ENCODE data around the gene DPYSL3.

DPYSL3 gene

GRCh38 chr5:147432323-147432722 lies 77.5 kb downstream of the DPYSL3 start:
- no peak for TF ChIP-seq CTCF (IDR thresholded peaks at IDR 0.05; ENCODE audit: control extremely low read depth, extremely low read depth, low read depth, missing control alignments)
- no peak for DNase-seq (ENCODE audit: extremely low spot score)
- ChIA-PET POLR2A (no interaction called here), CTCF (interaction anchor here (1.2 to 1.6 kb wide), 2 partner anchors 17 to 21 kb away, joined by 3 read pairs; no protein-coding TSS in a partner anchor)

- ChIA-PET CTCF (interaction anchor here (0.8 to 1.2 kb wide), 3 partner anchors 14 to 28 kb away, joined by 3 read pairs; no protein-coding TSS in a partner anchor), POLR2A (no interaction called here)
- DNase-seq (ENCODE audit: extremely low spot score) = no peak
- TF ChIP-seq CTCF (IDR thresholded peaks at IDR 0.05; ENCODE audit: control extremely low read depth, extremely low read depth, low read depth, missing control alignments) = no peak
These were observed 78.3 kb downstream of the DPYSL3 start for GRCh38 chr5:147431586-147431985.

- POLR2A ChIA-PET = no interaction called here
- no peak for DNase-seq (ENCODE audit: extremely low spot score)
- no peak for TF ChIP-seq CTCF (IDR thresholded peaks at IDR 0.05; ENCODE audit: control extremely low read depth, extremely low read depth, low read depth, missing control alignments)
- CTCF ChIA-PET = interaction anchor here (1.2 kb wide), 1 partner anchor 11 kb away, joined by 3 read pairs; no protein-coding TSS in a partner anchor
These were observed 79.2 kb downstream of the DPYSL3 start for GRCh38 chr5:147430628-147431027.

GRCh38 chr5:147427521-147428401 lies 82.1 kb downstream of the DPYSL3 start:
- no peak for TF ChIP-seq CTCF (IDR thresholded peaks at IDR 0.05; ENCODE audit: control extremely low read depth, extremely low read depth, low read depth, missing control alignments)
- ChIA-PET CTCF (interaction anchor here (1.5 to 1.7 kb wide), 3 partner anchors 21 to 36 kb away, joined by 3 to 6 read pairs (median 4); no protein-coding TSS in a partner anchor), POLR2A (no interaction called here)
- DNase-seq (ENCODE audit: extremely low spot score) = no peak

GRCh38 chr5:147426640-147427327 lies 83.1 kb downstream of the DPYSL3 start:
- ChIA-PET CTCF (interaction anchor here (1.1 to 1.7 kb wide), 5 partner anchors 11 to 35 kb away, joined by 3 to 6 read pairs (median 4); no protein-coding TSS in a partner anchor), POLR2A (no interaction called here)
- TF ChIP-seq CTCF (IDR thresholded peaks at IDR 0.05; ENCODE audit: control extremely low read depth, extremely low read depth, low read depth, missing control alignments) = no peak
- no peak for DNase-seq (ENCODE audit: extremely low spot score)

- no peak for TF ChIP-seq CTCF (IDR thresholded peaks at IDR 0.05; ENCODE audit: control extremely low read depth, extremely low read depth, low read depth, missing control alignments)
- no peak for DNase-seq (ENCODE audit: extremely low spot score)
- POLR2A ChIA-PET = no interaction called here
- CTCF ChIA-PET = interaction anchor here (1.6 to 2.1 kb wide), 2 partner anchors 12 to 16 kb away, joined by 3 to 6 read pairs; no protein-coding TSS in a partner anchor
These were observed 91.3 kb downstream of the DPYSL3 start for GRCh38 chr5:147418613-147419012.

All from GM10248 (cell line).